Activated CD4-positive, alpha-beta T cell treated with anti-CD3 and anti-CD28 coated beads, Interleukin-2, Interleukin-6, amounts not matched to agents 100 ng/mL and 50 ng/mL, durations not matched to agents 16 hours and 8 hours (primary cell): ENCODE measurements around the gene ARMC2.
"Not testable (repeated sequence)": the region's sequence is repeated elsewhere in the genome, so short reads cannot be mapped to it uniquely, and the experiment has no call there.

Experiments
- DNase-seq: peaks from one replicate; pipeline ENCODE4 v3.0.0-alpha.2; 2020

The ARMC2 gene

GRCh38 chr6:108958900-108959770 lies 110.9 kb downstream of the ARMC2 start:
- DNase-seq = no peak

DNA sequence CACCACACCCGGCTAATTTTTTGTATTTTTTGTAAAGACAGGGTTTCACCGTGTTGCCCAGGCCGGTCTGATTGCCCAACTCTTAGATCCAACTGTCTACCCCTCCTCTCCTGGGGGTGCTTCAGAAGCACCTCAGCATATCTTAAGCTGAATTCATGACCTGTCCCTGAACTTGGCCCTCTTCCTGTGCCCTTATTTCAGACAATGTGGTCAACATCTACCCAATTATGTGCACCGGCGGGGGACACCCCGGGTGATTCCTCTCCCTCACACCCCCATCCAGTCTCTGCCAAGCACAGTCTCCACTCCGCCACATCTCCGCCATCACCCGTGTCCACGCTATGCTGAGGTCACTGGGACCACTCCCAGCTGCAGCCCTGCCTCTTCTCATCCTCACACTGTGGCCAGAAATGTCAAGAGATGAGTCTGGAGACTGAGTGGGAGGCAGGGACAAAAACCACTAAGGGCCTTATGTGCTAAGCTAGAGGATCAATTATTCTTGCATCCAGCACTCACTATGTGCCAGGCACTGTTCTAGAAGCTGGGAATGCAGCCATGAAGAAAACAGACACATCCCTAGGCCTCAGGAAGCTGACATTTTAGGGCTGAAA lies 111.9 kb downstream of the ARMC2 start:
- no peak for DNase-seq

- no peak for DNase-seq
Observed at GRCh38 chr6:108960601-108961000, 112.4 kb downstream of the ARMC2 start.

DNA sequence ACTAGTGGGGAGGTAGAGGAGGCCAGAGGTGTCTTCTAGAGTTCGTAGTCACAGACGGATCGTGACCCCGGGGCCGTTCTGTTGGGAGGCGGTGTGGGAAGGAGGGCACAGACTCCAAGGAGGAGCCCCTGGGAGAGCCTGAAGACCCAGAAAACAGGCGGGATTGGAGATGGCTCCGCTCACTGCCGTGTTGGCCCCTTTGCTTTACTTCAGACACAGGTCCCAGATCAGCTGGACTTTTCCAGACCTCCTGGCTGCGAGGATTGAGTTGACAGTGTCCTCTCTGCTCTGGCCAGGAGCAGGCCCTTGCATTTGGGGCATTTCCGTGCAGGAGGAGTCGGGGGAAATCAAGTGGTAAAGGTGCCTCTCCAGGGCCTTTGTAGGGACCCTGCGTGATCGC lies 112.9 kb downstream of the ARMC2 start:
- DNase-seq = no peak

- DNase-seq = no peak
Observed at GRCh38 chr6:108961985-108962384, 113.8 kb downstream of the ARMC2 start.

DNA sequence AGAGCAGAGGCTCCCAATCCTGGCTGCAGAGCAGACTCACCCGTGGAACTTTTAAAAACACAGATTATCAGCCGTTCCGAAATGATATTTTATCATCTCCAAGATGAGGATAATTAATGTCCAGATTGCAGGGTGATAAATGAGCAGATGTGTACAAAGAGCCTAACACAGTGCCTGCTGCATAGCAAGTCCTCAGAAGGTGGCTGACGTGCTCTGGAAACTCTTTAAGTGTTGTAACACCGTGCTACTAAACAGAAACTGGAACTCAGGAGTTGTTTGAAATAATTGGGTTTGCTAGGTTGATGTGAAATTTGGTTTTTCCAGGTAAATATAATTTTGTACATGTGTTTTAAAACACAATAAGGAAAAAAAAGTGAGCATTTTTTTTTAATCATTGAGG lies 118.0 kb downstream of the ARMC2 start:
- DNase-seq = no peak

GRCh38 chr6:108966855-108967755 lies 118.9 kb downstream of the ARMC2 start:
- DNase-seq = peak; percentile 28

DNA sequence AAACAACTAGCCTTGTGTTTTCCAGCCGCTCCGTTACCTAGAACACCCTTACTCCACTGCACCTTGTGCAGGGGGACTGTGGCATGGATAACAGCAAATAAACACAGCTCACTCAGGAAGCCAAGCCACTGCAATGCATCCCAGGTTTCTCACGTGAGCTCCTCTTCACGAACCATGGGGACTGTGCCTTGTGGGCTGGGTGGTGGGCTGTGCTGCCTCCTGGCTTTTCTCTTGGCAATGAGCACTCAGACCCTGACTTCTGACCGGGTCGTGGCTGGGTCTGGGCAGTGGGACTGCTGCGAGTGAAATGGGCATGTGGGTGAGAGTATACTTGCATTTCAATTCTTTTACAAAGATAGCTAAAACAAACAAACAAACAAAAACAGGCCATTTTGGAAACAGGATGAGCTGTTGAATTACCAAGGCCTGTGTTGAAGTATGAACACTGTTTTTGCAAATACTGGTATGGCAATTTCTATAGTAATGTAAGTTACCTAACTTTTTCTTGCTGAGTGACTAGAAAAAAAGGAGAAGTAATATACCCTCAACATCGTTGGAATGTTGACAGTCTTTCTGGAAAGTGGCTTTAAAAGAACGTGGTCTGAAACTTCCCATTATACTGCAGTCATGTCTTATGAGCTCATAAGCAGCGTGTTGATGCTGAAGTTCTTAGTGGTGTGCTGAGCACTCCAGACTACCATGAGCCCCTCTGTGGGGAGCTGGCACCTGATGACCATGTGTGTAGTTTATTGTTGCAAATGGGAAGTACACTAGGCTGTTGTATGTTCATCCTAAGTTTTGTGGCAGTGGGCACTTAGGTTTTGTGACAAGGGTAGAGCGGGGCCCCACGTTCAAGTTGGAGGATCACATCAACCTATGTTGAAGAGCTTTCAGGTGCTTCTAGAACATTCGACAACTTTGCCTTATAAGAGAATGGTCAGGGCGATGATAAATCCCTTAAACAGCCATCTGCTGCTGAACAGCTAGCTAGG lies 120.4 kb downstream of the ARMC2 start:
- DNase-seq = no peak

DNA sequence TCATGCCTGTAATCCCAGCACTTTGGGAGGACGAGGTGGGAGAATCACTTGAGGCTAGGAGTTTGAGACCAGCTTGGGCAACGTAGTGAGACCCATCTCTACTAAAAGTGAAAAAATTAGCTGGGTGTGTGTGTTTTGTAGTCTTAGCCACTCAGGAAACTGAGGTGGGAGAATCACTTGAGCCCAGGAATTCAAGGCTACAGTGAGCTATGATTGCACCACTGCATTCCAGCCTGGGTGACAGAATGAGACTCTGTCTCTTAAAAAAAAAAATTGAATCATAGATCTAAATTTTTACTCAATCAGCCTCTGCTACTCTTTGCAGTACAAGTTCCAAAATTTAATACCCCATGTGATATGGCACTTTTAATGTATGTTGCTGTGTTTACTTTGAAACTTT lies 121.6 kb downstream of the ARMC2 start:
- no peak for DNase-seq

DNA sequence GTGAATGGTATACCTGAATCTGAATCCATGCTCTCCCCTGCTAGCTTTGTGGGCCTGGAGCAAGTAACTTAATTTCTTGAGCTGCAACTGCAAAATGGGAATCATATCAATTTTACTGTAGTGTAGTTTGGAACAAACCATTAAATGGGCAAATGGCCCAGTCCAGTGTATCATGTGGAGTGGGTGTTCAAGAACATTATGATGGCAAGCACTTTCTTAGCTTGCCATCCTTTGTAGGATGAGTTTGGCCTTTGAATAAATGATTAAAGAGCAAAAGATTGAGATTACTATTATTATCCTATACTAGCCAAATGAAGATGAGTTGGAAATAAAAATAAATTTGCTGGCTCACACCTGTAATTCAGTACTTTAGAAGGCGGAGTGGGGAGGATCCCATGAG lies 126.0 kb downstream of the ARMC2 start:
- DNase-seq = no peak

GRCh38 chr6:108978638-108979037 lies 130.4 kb downstream of the ARMC2 start:
- DNase-seq = not testable (repeated sequence)

GRCh38 chr6:108982154-108983113 lies 134.2 kb downstream of the ARMC2 start:
- no peak for DNase-seq

DNA sequence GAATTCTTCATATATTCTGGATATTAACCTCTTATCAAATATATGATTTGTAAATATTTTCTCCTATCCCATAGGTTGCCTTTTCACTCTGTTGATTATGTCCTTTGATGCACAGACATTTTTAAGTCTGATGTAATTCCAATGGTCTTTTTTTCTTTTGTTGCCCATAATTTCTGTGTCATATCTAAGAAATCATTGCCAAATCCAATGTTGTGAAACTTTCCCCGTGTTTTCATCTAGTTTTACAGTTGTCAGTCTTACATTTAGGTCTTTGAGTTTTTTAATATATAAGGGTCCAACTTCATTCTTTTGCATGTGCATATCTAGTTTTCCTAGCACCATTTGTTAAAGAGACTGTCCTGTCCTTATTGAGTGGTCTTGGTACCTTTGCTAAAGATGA lies 134.9 kb downstream of the ARMC2 start:
- DNase-seq = no peak

GRCh38 chr6:108985301-108985700 lies 137.1 kb downstream of the ARMC2 start:
- DNase-seq = no peak

GRCh38 chr6:108987156-108987555 lies 138.9 kb downstream of the ARMC2 start:
- DNase-seq = no peak

- no peak for DNase-seq
Observed at GRCh38 chr6:108988296-108988695, 140.1 kb downstream of the ARMC2 start.

DNA sequence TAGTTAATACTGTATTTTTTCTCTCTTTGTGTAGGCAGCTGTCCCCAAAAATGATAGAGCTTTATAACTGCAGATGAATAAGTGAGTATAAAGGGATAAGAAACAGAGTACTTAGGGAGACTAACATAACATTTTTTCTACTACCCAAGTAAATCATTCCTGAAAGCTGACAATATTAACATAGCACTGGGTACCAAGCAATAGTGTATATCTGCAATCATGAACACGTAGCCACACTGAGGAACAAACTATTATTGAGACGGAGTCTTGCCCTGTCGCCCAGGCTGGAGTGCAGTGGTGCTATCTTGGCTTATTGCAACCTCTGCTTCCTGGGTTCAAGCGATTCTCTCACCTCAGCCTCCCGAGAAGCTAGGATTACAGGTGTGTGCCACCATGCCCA lies 140.5 kb downstream of the ARMC2 start:
- no peak for DNase-seq

DNA sequence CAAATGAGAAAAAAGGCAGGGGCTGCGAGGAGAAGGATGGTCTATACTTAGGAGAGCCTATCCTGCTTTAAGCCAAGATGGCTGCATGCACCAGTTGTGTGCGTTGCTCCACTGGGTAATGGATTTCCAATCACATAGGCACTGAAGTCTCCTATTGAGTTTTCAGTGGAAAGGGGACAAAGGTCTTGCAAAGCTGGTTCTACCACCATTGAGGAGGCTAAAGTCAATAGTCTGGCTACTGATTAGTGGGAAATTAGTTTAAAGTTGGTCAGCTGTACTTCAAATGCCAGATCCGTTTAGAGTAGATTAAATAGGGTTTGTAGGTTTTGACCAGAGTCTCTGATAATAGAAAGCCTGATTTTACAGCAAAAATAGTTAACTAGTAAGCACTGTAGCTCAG lies 141.5 kb downstream of the ARMC2 start:
- no peak for DNase-seq

- DNase-seq = no peak
Observed at GRCh38 chr6:108993876-108994275, 145.7 kb downstream of the ARMC2 start.

DNA sequence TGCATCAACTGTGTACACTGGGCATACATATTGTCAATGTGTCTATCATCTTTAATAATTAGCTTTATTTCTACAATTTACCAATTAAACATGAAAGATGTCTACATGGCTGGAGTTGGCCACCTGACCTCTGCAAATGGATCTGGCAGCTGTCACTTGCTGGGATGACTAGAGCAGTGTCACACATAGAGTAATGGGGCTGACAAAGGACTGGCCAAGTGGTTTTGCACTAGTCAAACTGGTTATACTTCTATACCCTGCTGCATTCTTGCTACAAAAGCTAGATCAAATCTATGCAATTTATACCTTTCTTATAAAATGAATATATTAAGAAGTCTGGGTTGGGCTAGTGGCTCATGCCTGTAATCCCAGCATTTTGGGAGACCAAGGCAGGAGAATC lies 147.1 kb downstream of the ARMC2 start:
- no peak for DNase-seq

GRCh38 chr6:108996208-108996607 lies 148.0 kb downstream of the ARMC2 start:
- no peak for DNase-seq
